AG09319 (cell line): ENCODE data around the gene KIF15.

Experiments
- DNase-seq: peaks from one replicate; pipeline ENCODE4 v3.0.0-alpha.2; 2010; ENCODE audit warnings: low read depth; ENCODE audit errors: extremely low read depth
- CTCF ChIP-seq: IDR thresholded peaks from 2 replicates; pipeline ENCODE4 v1.5.1; 2011; ENCODE audit warnings: low read depth, mild to moderate bottlenecking, inconsistent platforms, low read length, moderate library complexity

KIF15 gene

GRCh38 chr3:44867421-44868111 lies 106.0 kb downstream of the KIF15 start:
- no peak for DNase-seq
- no peak for TF ChIP-seq CTCF

- no peak for TF ChIP-seq CTCF
- DNase-seq, result no peak
These were observed 108.9 kb downstream of the KIF15 start for GRCh38 chr3:44870375-44871061.

GRCh38 chr3:44874308-44874707 lies 112.7 kb downstream of the KIF15 start, which contains the start of gene TGM4:
Gene TGM4, plus strand, starts transcription at chr3:44874608. Its CDS starts 71 bp downstream, at chr3:44874679.
- no peak for DNase-seq
- no peak for TF ChIP-seq CTCF

- DNase-seq, result no peak
- no peak for TF ChIP-seq CTCF
These were observed 114.0 kb downstream of the KIF15 start for GRCh38 chr3:44875596-44875995.

- no peak for DNase-seq
- TF ChIP-seq CTCF, result no peak
These were observed 115.7 kb downstream of the KIF15 start for GRCh38 chr3:44877333-44877732.

- TF ChIP-seq CTCF, result no peak
- no peak for DNase-seq
These were observed 118.7 kb downstream of the KIF15 start for GRCh38 chr3:44880284-44880683.

GRCh38 chr3:44883213-44883955 lies 121.8 kb downstream of the KIF15 start:
- TF ChIP-seq CTCF, result no peak
- no peak for DNase-seq
